ENCODE measurements around the gene SETX.
"Not testable (repeated sequence)": the region's sequence is repeated elsewhere in the genome, so short reads cannot be mapped to it uniquely, and the experiment has no call there.

The SETX gene, protein sequence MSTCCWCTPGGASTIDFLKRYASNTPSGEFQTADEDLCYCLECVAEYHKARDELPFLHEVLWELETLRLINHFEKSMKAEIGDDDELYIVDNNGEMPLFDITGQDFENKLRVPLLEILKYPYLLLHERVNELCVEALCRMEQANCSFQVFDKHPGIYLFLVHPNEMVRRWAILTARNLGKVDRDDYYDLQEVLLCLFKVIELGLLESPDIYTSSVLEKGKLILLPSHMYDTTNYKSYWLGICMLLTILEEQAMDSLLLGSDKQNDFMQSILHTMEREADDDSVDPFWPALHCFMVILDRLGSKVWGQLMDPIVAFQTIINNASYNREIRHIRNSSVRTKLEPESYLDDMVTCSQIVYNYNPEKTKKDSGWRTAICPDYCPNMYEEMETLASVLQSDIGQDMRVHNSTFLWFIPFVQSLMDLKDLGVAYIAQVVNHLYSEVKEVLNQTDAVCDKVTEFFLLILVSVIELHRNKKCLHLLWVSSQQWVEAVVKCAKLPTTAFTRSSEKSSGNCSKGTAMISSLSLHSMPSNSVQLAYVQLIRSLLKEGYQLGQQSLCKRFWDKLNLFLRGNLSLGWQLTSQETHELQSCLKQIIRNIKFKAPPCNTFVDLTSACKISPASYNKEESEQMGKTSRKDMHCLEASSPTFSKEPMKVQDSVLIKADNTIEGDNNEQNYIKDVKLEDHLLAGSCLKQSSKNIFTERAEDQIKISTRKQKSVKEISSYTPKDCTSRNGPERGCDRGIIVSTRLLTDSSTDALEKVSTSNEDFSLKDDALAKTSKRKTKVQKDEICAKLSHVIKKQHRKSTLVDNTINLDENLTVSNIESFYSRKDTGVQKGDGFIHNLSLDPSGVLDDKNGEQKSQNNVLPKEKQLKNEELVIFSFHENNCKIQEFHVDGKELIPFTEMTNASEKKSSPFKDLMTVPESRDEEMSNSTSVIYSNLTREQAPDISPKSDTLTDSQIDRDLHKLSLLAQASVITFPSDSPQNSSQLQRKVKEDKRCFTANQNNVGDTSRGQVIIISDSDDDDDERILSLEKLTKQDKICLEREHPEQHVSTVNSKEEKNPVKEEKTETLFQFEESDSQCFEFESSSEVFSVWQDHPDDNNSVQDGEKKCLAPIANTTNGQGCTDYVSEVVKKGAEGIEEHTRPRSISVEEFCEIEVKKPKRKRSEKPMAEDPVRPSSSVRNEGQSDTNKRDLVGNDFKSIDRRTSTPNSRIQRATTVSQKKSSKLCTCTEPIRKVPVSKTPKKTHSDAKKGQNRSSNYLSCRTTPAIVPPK (N-terminal part only)

GRCh38 chr9:132354637-132355355, at the start of gene SETX:
TSS of gene SETX (minus strand) at chr9:132354986. CDS start at chr9:132349428, 5,558 bp downstream.
- peak; percentile 98 for DNase-seq (ENCODE audit: low spot score)

DNA sequence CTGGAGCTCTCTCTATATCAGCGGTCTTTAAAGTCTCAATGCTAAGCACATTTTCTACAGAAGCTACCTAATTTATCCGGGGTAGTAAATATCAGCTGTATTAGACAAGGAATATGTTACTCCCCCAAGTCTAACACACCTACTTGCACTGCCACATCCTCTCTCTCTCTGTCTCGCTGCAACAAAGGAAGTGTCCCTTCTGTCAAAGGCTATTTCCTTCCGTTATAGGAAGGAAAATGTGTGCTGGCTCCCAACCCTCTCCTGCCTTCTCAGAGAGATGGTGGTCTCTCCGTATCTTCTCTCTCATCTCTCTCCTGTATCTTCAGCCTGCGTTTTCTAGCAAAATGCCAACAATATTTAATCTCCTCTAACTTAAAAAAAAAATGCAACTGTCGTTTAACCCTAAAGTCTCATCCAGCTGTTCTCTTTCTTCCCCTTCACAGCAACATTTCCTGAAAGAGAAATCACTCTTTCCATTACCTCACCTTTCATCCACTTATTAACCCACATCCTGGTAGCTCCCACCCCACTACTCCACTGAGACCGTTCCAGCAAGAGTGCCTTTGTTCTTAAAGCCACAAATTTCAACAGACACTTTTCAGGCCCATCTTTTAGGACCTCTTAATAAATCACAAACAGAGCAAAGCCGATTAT, 49.6 kb upstream of the SETX start:
- DNase-seq (ENCODE audit: low spot score), result no peak

DNA sequence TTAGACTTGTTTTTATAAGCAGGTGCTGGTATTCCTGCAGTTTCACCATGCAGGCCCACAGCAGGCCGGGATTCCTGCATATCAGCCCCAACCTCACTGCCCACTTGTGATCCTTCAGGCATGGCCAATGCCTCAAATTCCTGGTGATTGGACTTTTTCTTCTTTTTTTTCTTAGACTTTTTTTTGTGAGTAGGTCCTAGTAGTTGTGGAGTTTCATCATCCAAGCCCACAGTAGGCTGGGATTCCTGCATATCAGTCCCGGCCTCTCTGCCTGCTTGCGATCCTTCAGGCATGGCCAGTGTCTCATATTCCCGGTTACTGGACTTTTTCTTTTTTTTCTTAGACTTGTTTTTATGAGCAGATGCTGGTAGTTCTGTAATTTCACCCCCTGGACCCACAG, 47.0 kb upstream of the SETX start:
- DNase-seq (ENCODE audit: low spot score), result no peak

- DNase-seq (ENCODE audit: low spot score), result no peak
Observed at GRCh38 chr9:132395560-132395959, 40.8 kb upstream of the SETX start.

- no peak for DNase-seq (ENCODE audit: low spot score)
Observed at GRCh38 chr9:132391449-132391848, 36.7 kb upstream of the SETX start.

DNA sequence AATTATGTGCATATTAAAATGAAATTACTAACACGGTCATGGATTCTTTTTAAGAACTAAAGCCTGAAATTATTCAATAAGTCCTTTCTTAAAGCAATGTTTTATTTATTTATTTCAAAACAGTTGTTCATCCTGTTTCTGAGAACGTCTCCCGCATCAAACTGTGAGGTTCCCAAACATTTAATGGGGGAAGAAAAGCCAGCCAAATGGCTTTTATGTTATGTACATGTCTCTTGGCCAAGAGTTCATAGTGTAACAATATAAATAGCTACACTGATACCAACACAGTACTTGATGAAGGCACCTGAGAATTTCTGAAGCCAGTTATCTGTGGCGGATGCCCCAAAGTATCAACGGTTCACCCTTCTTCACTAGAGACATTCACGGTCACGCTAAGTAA, 36.2 kb upstream of the SETX start:
- DNase-seq (ENCODE audit: low spot score), result no peak

DNA sequence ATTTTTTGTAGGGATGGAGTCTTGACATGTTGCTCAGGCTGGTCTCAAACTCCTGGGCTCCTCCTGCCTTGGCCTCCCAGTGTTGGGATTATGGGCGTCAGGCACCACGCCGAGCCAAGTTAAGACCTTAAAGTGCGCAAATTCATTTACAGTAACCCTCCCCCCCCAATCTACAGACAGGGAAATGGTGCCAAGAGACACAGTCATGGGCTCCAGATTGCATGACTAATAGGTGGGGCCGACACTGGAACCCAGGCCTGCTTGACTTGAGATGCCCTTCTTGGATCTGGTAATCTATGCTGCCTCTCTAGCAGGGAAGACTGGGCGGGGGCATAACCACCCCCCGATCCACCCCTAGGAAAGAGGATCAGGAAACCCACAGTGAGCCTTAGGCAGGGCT, 32.3 kb upstream of the SETX start:
- no peak for DNase-seq (ENCODE audit: low spot score)

DNA sequence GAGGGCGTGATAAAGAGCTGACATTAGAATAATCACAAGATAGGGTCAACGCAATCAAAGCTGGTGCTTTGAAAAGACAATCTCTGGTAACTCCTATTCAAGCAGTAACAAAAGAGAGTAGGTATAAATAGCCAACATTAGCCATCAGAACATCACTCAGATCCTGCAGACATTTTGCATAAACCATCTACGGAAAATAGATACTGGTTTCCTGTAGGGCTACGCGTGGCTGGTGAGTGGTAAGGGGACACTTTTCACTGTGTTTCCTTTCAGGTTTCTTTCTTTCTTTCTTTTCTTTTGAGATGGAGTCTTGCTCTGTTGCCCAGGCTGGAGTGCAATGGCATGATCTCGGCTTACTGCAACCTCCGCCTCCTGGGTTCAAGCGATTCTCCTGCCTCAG, 29.6 kb upstream of the SETX start:
- DNase-seq (ENCODE audit: low spot score), result no peak

- DNase-seq (ENCODE audit: low spot score), result no peak
Observed at GRCh38 chr9:132383462-132383883, 28.7 kb upstream of the SETX start.

DNA sequence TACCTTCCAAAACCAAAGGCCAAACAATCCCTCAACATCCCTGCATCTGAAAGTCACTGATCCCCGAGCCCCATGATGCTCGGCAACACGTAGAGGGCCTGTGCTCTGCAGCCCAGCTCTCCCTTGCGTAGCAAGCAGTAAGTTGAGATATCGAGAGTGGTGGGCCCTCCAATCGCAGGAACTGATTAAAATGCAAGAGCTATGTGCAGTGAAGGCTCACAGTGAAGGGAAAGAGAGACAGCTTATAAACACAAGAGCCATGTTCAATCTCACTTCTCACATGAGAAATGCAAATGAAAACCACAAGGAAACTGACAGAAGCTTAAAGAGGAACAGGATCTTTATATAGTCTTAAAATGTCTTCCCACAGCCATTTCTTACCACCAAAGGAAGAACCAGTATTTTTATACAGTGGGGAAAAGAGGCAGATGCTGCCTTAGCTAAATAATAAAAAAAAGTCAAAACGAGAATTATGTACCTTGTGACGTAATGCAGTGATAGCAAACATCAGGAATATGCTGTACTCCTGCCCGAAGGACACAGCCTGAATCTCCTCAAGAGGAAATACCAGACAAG, 27.3 kb upstream of the SETX start:
- DNase-seq (ENCODE audit: low spot score), result peak; percentile 24

- not testable (repeated sequence) for DNase-seq (ENCODE audit: low spot score)
Observed at GRCh38 chr9:132378416-132378815, 23.6 kb upstream of the SETX start.

DNA sequence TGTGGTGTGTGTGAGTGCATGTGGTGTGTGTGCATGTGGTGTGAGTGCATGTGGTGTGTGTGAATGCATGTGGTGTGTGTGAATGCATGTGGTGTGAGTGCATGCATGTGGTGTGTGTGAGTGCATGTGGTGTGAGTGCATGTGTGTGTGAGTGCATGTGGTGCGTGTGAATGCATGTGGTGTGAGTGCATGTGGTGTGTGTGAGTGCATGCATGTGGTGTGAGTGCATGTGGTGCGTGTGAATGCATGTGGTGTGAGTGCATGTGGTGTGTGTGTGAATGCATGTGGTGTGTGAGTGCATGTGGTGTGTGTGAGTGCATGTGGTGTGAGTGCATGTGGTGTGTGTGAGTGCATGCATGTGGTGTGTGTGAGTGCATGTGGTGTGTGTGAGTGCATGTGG, 23.0 kb upstream of the SETX start:
- not testable (repeated sequence) for DNase-seq (ENCODE audit: low spot score)

- peak; percentile 75 for DNase-seq (ENCODE audit: low spot score)
Observed at GRCh38 chr9:132372177-132373095, 17.6 kb upstream of the SETX start.

DNA sequence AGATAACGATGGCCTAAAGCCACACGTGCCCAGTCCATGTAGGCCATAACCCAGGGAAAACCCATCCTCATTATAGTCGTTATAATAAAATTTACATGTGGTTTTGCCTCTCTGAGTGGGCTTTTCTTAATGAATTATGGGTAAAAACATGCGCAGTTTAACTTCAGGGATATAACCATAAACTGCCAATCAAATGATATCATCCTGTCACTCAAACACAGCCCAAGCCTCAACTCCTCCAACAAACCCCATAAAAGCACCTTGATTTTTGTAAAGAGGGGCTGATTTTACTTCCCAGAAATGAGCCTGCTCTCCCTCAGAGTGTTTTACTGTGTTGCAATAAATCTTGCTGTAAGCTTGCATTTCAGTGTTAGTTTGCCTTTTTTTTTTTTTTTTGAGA, 15.8 kb upstream of the SETX start:
- no peak for DNase-seq (ENCODE audit: low spot score)

GRCh38 chr9:132369421-132369820, 14.6 kb upstream of the SETX start:
- no peak for DNase-seq (ENCODE audit: low spot score)

DNA sequence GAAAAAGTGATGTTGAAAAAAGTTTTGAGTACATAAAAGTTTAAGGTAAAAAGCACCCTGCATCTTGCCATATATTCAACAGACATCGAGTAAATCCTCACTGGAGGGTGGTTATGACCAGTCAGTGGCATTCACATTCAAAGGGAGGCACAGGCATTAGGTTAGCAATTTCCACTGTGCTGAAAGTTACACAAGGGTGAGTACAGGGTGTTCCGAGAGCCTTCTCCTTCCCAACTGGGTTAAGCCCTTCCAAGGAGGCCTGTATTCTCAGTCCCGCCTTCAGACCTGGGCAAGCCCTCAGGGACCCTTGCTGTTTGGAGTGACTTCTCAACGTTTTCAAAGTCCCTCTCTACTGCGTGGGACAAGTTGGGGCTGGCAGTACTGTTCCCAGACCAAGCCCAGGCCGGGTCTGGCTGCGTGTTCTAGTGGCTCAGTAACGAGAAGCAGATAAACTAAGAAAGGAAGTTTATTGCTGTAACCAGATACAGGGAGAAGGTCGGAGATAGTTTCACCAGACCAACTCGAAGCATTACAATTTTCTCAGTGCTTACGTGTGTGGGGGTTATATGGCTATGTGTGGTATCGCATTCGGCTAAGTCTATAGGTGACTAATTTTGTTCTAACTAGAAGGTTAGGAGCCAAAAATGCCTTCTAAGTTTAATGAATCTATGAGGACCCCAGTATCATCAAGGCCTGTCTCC, 13.0 kb upstream of the SETX start:
- no peak for DNase-seq (ENCODE audit: low spot score)

DNA sequence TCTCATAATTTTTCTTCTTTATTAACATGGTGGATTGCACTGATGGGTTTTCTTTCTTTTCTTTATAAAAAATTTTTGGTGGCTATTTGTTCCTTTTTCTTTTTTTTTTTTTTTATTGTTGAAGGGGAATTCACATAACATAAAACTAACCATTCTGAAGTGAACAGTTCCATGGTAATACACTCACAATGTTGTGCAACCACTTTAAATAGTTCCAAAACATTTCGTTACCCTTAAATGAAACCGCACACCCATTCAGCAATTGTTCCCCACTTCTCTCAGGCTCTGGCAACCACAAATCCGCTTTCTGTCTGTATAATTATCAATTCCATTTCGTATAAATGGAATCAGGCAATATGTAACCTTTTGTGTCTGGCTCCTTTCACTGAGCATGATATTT, 11.7 kb upstream of the SETX start:
- DNase-seq (ENCODE audit: low spot score), result no peak

DNA sequence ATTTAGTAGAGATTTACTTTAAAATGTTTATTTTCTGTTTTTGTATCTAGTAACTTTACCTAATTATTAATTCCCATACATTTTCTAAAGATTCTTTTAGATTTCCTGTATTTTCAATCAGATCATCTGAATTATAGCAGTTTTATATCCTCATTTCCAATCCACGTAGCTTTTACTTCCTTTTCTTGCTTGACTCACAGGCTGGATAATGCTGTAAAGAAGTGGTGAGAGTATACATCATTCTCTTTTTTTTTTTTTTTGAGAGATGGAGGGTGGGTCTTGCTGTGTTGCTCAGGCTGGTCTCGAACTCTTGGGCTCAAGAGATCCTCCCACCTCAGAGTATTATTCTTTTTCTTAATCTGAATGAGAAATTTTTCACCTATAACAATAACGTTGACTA, 11.2 kb upstream of the SETX start:
- DNase-seq (ENCODE audit: low spot score), result no peak

DNA sequence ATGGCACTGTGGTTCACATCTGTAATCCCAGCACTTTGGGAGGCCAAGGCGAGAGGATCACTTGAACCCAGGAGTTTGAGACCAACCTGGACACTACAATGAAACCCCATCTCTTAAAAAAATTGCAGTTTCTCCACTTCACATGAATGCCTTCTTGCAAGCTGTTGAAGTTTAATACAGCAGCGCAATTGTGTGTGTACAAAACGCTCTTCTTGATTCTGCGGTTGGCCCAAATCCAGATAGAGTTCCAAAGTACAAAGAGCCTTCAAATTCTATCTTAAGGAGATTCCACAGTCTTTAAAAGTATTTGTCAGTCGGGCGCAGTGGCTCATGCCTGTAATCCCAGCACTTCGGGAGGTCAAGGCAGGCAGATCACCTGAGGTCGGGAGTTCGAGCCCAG, 9.3 kb upstream of the SETX start:
- DNase-seq (ENCODE audit: low spot score), result no peak
